Kidney (tissue), 14 donors: Measurements from ENCODE around the gene ABHD12. TPM values are rescaled to one million over a fixed set of nuclear protein-coding genes. Genes with fewer than 3 reads are reported as not detected.

Experiments used
- DNase-seq, 5 donors: peaks; one replicate each; pipeline ENCODE4 v3.0.0-alpha.2; 2013 to 2020
- FAIRE-seq: peaks from 2 replicates; lab custom pipeline; 2012; peaks lifted over from hg19 to GRCh38; lab: Jason Lieb, UNC
- H3K27ac ChIP-seq, 2 donors: one replicate each; pipeline ENCODE4 v1.7.0; 2013; ENCODE audit warnings: low read depth in 2 of 2, low read length in 2 of 2, inconsistent platforms in 1 of 2
- H3K27me3 ChIP-seq: one replicate; pipeline ENCODE4 v1.7.1; 2013; ENCODE audit warnings: low read length, inconsistent platforms; ENCODE audit not compliant: control insufficient read depth, insufficient read depth
- H3K36me3 ChIP-seq, 3 donors: one replicate each; pipeline versions ENCODE4 v1.7.0 to v1.7.1; 2013; ENCODE audit warnings: low read length in 3 of 3, control low read depth in 1 of 3, inconsistent platforms in 1 of 3; ENCODE audit not compliant: insufficient read depth in 3 of 3, control insufficient read depth in 2 of 3
- H3K4me1 ChIP-seq, 3 donors: one replicate each; pipeline versions ENCODE4 v1.7.0 to v1.7.1; 2013; ENCODE audit warnings: low read length in 3 of 3, inconsistent platforms in 1 of 3, low read depth in 1 of 3; ENCODE audit not compliant: control insufficient read depth in 2 of 3, insufficient read depth in 2 of 3
- H3K4me3 ChIP-seq, 3 donors: one replicate each; pipeline versions ENCODE4 v1.7.0 to v1.8.1; 2013; ENCODE audit warnings: low read length in 3 of 3, control low read depth in 1 of 3, inconsistent platforms in 1 of 3
- H3K9ac ChIP-seq, 3 donors: one replicate each; pipeline versions ENCODE4 v1.7.0 to v1.7.1; 2013; ENCODE audit warnings: low read length in 3 of 3, control low read depth in 1 of 3, inconsistent platforms in 1 of 3
- H3K9me3 ChIP-seq, 3 donors: one replicate each; pipeline versions ENCODE4 v1.7.0 to v1.7.1; 2013; ENCODE audit warnings: low read length in 3 of 3, control low read depth in 1 of 3, inconsistent platforms in 1 of 3; ENCODE audit not compliant: control insufficient read depth in 2 of 3, insufficient read depth in 1 of 3
- intact Hi-C: fragments of 100-400 bp; cut with DNase I; formaldehyde crosslinking; loops from one replicate; pipeline ENCODE4 v1.11.1; 2022
- polyA plus RNA-seq: library from polyadenylated mRNA; stranded (reverse); fragments of 350-450 nt; fragmentation: Illumina TruSeq; extraction: RNeasy Lipid Tissue Mini Kit (QIAGEN cat#74804); gene quantifications from one replicate; pipeline ENCODE4 v1.2.3, GENCODE V29; 2014; ENCODE audit warnings: low read depth, low replicate concordance; ENCODE audit not compliant: insufficient read depth
- total RNA-seq: library from RNA; stranded (reverse); fragmentation: NEBNext Ultra II Directional; extraction: Animal tissue kit (Norgen Biotek cat#: 25700); gene quantifications from one replicate; pipeline ENCODE4 v1.2.1, GENCODE V29; 2021
- TF ChIP-seq, protein P1 (sequence below): IDR thresholded peaks from 3 replicates; pipeline ENCODE4 v1.5.1; 2012; ENCODE audit warnings: mild to moderate bottlenecking, moderate library complexity, borderline replicate concordance; ENCODE audit not compliant: insufficient read depth; ENCODE audit errors: extremely low read depth
- donor health status: control.
- donor health status: control.
- donor health status: control.
- donor health status: control.
- donor health status: control.
- donor health status: DM: yes; HTN: yes; CAD: no.
- donor health status: Normal renal cell carcinoma (clear cell type).

ABHD12 gene
- total and polyA plus RNA-seq, 2 donors from 2014 or later = 61.5 to 68.1 TPM

GRCh38 chr20:25394996-25395395, 4.4 kb upstream of the ABHD12 start:
- H3K36me3 ChIP-seq = no peaks in the 10 kb centered on the region
- H3K9ac ChIP-seq = no peak overlapping the region
- H3K4me1 ChIP-seq = peaks cover 0 to 5% (median 0%) of the 10 kb centered on the region in 3 donors
- TF ChIP-seq, protein P1, sequence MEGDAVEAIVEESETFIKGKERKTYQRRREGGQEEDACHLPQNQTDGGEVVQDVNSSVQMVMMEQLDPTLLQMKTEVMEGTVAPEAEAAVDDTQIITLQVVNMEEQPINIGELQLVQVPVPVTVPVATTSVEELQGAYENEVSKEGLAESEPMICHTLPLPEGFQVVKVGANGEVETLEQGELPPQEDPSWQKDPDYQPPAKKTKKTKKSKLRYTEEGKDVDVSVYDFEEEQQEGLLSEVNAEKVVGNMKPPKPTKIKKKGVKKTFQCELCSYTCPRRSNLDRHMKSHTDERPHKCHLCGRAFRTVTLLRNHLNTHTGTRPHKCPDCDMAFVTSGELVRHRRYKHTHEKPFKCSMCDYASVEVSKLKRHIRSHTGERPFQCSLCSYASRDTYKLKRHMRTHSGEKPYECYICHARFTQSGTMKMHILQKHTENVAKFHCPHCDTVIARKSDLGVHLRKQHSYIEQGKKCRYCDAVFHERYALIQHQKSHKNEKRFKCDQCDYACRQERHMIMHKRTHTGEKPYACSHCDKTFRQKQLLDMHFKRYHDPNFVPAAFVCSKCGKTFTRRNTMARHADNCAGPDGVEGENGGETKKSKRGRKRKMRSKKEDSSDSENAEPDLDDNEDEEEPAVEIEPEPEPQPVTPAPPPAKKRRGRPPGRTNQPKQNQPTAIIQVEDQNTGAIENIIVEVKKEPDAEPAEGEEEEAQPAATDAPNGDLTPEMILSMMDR = no peak
- intact Hi-C loops = no loop called here
- H3K27me3 ChIP-seq = no peaks in the 10 kb centered on the region
- no peaks in the 10 kb centered on the region for H3K9me3 ChIP-seq
- peak in 2 of 5 donors; percentile 31 to 36 for DNase-seq
- no peak overlapping the region for H3K4me3 ChIP-seq
- FAIRE-seq = no peak
- no peak overlapping the region for H3K27ac ChIP-seq

- no peak overlapping the region for H3K4me3 ChIP-seq
- H3K27me3 ChIP-seq = no peaks in the 10 kb centered on the region
- H3K9ac ChIP-seq = no peak overlapping the region
- intact Hi-C loops = no loop called here
- no peaks in the 10 kb centered on the region for H3K9me3 ChIP-seq
- no peak for FAIRE-seq
- peaks cover 0 to 5% (median 3%) of the 10 kb centered on the region in 3 donors for H3K4me1 ChIP-seq
- no peaks in the 10 kb centered on the region for H3K36me3 ChIP-seq
- DNase-seq = no peak
- no peak overlapping the region for H3K27ac ChIP-seq
- TF ChIP-seq, protein P1 = no peak
Measured at GRCh38 chr20:25394276-25394675, 3.6 kb upstream of the ABHD12 start.

DNA sequence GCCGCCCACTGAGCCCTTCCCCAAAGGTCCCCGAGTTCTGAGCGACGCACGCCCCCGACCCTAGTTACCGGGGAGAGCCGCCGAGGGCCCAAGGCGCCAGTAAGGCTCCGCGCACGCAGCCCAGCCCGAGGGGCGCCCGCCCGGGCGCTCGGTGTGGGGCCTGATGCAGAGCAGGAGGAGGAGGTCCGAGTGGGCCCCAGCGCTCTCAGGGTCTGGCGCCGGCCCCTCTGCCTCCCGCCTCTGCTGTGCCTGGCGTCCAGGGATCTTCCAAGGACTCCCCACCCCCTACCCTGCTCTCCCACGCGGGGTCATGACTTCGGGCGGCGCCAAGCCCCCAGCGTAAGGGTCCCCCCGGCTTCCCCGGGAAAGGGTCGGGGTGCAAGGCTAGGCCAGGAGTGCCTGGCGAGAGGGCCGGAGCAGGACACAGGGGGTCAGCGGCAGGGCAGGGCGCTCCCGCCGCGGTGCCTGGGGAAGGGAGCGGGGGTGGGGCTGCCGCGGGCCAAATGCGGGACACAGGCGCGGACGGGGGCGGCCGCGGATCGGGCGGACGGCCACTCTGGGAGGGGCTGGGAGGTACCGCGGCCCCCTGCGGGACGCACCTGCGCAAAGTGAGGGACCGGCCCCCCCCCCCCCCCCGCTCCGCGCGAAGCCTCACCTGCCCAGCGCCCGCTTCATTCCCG, 637 bp downstream of the ABHD12 start:
- DNase-seq (peak; percentile 64 to 87 (median 75)), FAIRE-seq (no peak)
- intact Hi-C loops = no loop called here
- TF ChIP-seq, protein P1 = no peak
- H3K27me3 ChIP-seq = no peaks in the 10 kb centered on the region
- no peaks in the 10 kb centered on the region for H3K36me3 ChIP-seq
- no peaks in the 10 kb centered on the region for H3K9me3 ChIP-seq
- peak overlapping the region; percentile 56 to 82 (median 78) for H3K4me3 ChIP-seq
- H3K27ac ChIP-seq = peak overlapping the region; percentile 80 to 84
- peak overlapping the region in 2 of 3 donors; percentile 22 to 40 for H3K9ac ChIP-seq
- peaks cover 0 to 5% (median 5%) of the 10 kb centered on the region in 3 donors for H3K4me1 ChIP-seq
